K562 (cell line): ENCODE data around the gene LACC1. TPM values are rescaled to one million over a fixed set of nuclear protein-coding genes. Genes with fewer than 3 reads are reported as not detected.

Experiments
- ATAC-seq: fragments of 200-7000 bp; cut with Tn5 transposase; 3 replicates; pipeline ENCODE4 v1.9.1; 2020; ENCODE audit warnings: moderate library complexity
- BruUV-seq: library from RNA; stranded (reverse); fragments of 400-500 nt; replicated peaks from 2 replicates; lab custom pipeline; 2021; lab: Mats Ljungman, UMichigan
- CTCF ChIA-PET: fragments of 300-600 bp; formaldehyde crosslinking; extraction: SDS; loops from one replicate; lab custom pipeline; 2021; ENCODE audit warnings: low intra/inter-chr PET ratio; lab: Yijun Ruan, JAX
- POLR2A ChIA-PET: fragments of 300-600, 350-650 bp; sonication (Branson Sonifier 250); formaldehyde crosslinking; extraction: SDS; loops from one replicate; lab custom pipeline; 2021; ENCODE audit warnings: antibody characterized with exemption, inconsistent platforms; lab: Yijun Ruan, JAX
- DNase-seq, 4 experiments: peaks; one replicate each; pipeline versions ENCODE4 v3.0.0 to v3.0.0-alpha.2; 2011 to 2018; ENCODE audit warnings: low spot score in 3 of 4, mixed read lengths in 3 of 4; ENCODE audit errors: extremely low read depth in 1 of 4
- FAIRE-seq: peaks from 2 replicates; lab custom pipeline; 2011; peaks lifted over from hg19 to GRCh38; lab: Jason Lieb, UNC
- H2AFZ ChIP-seq: 2 replicates; pipeline ENCODE4 v1.6.0; 2011; ENCODE audit warnings: low read depth, low read length, control low read depth, inconsistent platforms
- H3K27ac ChIP-seq: fragments of 200-600 bp; 3 replicates; pipeline ENCODE4 v1.8.0; 2011; ENCODE audit warnings: low read depth, mild to moderate bottlenecking, control low read depth, inconsistent platforms, low read length, moderate library complexity, mixed read lengths; ENCODE audit errors: extremely low read depth
- H3K27me3 ChIP-seq, 2 experiments: fragments of 300-600 bp in 1 of 2; 2 replicates in 1 of 2; 3 replicates in 1 of 2; pipeline versions ENCODE4 v1.6.0 to v1.8.0; 2011; ENCODE audit warnings: inconsistent platforms in 2 of 2, low read length in 2 of 2, mild to moderate bottlenecking in 1 of 2, mixed read lengths in 1 of 2, moderate library complexity in 1 of 2; ENCODE audit not compliant: control insufficient read depth in 2 of 2, insufficient read depth in 2 of 2
- H3K36me3 ChIP-seq: fragments of 300-600 bp; 3 replicates; pipeline ENCODE4 v1.8.0; 2011; ENCODE audit warnings: mild to moderate bottlenecking, low read length, inconsistent platforms; ENCODE audit not compliant: control insufficient read depth, insufficient read depth
- H3K4me1 ChIP-seq, 2 experiments: fragments of 200-600 bp in 1 of 2; replicated peaks in 1 of 2; 2 replicates in 1 of 2; 3 replicates in 1 of 2; pipeline versions ENCODE4 v1.5.1 to v1.8.0; 2011; ENCODE audit warnings: inconsistent platforms in 2 of 2, low read length in 2 of 2, mild to moderate bottlenecking in 1 of 2, mixed read lengths in 1 of 2, moderate library complexity in 1 of 2; ENCODE audit not compliant: control insufficient read depth in 2 of 2, insufficient read depth in 2 of 2
- H3K4me2 ChIP-seq: 2 replicates; pipeline ENCODE4 v1.6.1; 2011; ENCODE audit warnings: low read length, control low read depth, inconsistent platforms, mixed read lengths; ENCODE audit not compliant: insufficient read depth
- H3K4me3 ChIP-seq: fragments of 200-600 bp; sonication (generic), shearing (Covaris generic); 2 replicates; pipeline ENCODE4 v1.5.1; 2016; ENCODE audit warnings: control low read depth, inconsistent platforms
- H3K79me2 ChIP-seq: fragments of 200-600 bp; 3 replicates; pipeline ENCODE4 v1.8.0; 2011; ENCODE audit warnings: low read length, inconsistent platforms; ENCODE audit not compliant: control insufficient read depth, insufficient read depth
- H3K9ac ChIP-seq, 2 experiments: 2 replicates each; pipeline versions ENCODE4 v1.6.0 to v1.6.1; 2011; ENCODE audit warnings: low read depth in 2 of 2, low read length in 2 of 2, control low read depth in 1 of 2, inconsistent platforms in 1 of 2, mild to moderate bottlenecking in 1 of 2, mixed read lengths in 1 of 2; ENCODE audit not compliant: insufficient read depth in 1 of 2
- H3K9me1 ChIP-seq: one replicate; pipeline ENCODE4 v1.6.0; 2011; ENCODE audit warnings: inconsistent platforms, mild to moderate bottlenecking, low read length, moderate library complexity; ENCODE audit not compliant: control insufficient read depth, insufficient read depth
- H3K9me3 ChIP-seq: replicated peaks from 2 replicates; pipeline ENCODE4 v1.5.1; 2011; ENCODE audit warnings: low read depth, low read length, inconsistent platforms; ENCODE audit not compliant: control insufficient read depth, insufficient read depth
- H4K20me1 ChIP-seq: replicated peaks from 2 replicates; pipeline ENCODE4 v1.6.1; 2011; ENCODE audit warnings: low read length, inconsistent platforms, mixed read lengths; ENCODE audit not compliant: control insufficient read depth, insufficient read depth
- BRCA1 ChIP-seq, 2 experiments: fragments of 450-650 bp in 1 of 2; sonication (generic) in 1 of 2; formaldehyde crosslinking in 1 of 2; IDR thresholded peaks; 2 replicates each; pipeline versions ENCODE4 v1.5.0 to v1.6.1; 2017 to 2020; ENCODE audit warnings: mild to moderate bottlenecking in 1 of 2, missing genetic modification reagents in 1 of 2
- CBX1 ChIP-seq: sonication (generic); IDR thresholded peaks from 2 replicates; pipeline ENCODE4 v1.6.1; 2016; ENCODE audit warnings: antibody characterized with exemption, low read depth, mild to moderate bottlenecking
- MEF2A ChIP-seq: IDR thresholded peaks from 2 replicates; pipeline ENCODE4 v1.6.1; 2011; ENCODE audit warnings: low read depth, mild to moderate bottlenecking, low read length, moderate library complexity; ENCODE audit not compliant: control insufficient read depth
- NFRKB ChIP-seq: fragments of 450-650 bp; IDR thresholded peaks from 2 replicates; pipeline ENCODE4 v1.6.1; 2016; ENCODE audit warnings: low read depth
- REST ChIP-seq, 2 experiments: fragments of 450-650 bp; formaldehyde crosslinking in 1 of 2; IDR thresholded peaks; 2 replicates each; pipeline versions ENCODE4 v1.4.0 to v1.6.1; 2014 to 2020; ENCODE audit warnings: mild to moderate bottlenecking in 2 of 2, borderline replicate concordance in 1 of 2, low read depth in 1 of 2
- ZHX1 ChIP-seq: fragments of 150-350 bp; conservative IDR thresholded peaks from 2 replicates; pipeline ENCODE4 v1.6.1; 2014; ENCODE audit warnings: low read length
- ZNF75A ChIP-seq: fragments of 450-650 bp; formaldehyde crosslinking; IDR thresholded peaks from 2 replicates; pipeline ENCODE4 v1.4.0; 2020; ENCODE audit warnings: mild to moderate bottlenecking
- WGBS: fragments of 100-300 bp; shearing (Covaris generic); methylation state at CpG from one replicate; pipeline ENCODE4 v1.1.6; 2016; ENCODE audit warnings: low coverage, mixed read lengths; ENCODE audit not compliant: insufficient coverage; ENCODE audit errors: missing lambda C conversion rate; 5-methylcytosine and 5-hydroxymethylcytosine counted together
- in situ Hi-C: fragments of 300-500 bp; cut with MboI; formaldehyde crosslinking; loops from 4 replicates; pipeline ENCODE4 v1.15.0; 2018; ENCODE audit warnings: inconsistent platforms, mixed read lengths
- intact Hi-C: fragments of 100-400 bp; cut with micrococcal nuclease; formaldehyde crosslinking; loops from 2 replicates; pipeline ENCODE4 v1.14.2; 2022
- polyA plus RNA-seq, 8 experiments: library from polyadenylated mRNA; depleted of rRNA in 4 of 8; stranded (reverse) in 5 of 8; unstranded in 3 of 8; fragments of >200 nt; fragmentation: Nextera tagmentation in 2 of 8; fragmentation: Illumina TruSeq in 1 of 8; extraction: Ambion mirVana in 2 of 8; extraction: Trizol in 1 of 8; gene quantifications; 2 replicates each; pipeline versions ENCODE4 v1.2.1 to v1.2.3, GENCODE V29; 2011 to 2014; ENCODE audit warnings: inconsistent platforms in 1 of 8, missing spikeins in 1 of 8
- total RNA-seq, 7 experiments: library from RNA; depleted of rRNA in 6 of 7; stranded (reverse); fragments of >200 nt in 6 of 7; fragmentation: Illumina TruSeq in 2 of 7; extraction: Trizol in 2 of 7; gene quantifications; 2 replicates each; pipeline versions ENCODE4 v1.2.1 to v1.2.3, GENCODE V29; 2011 to 2021; ENCODE audit warnings: low replicate concordance in 1 of 7

The LACC1 gene
- total and polyA plus RNA-seq, 9 of the 15 experiments (the other 6 are each of a cell fraction or from before 2014, with no cell fraction given) = 0.24 TPM; not detected in 8

- Histone ChIP-seq H3K9me1 (no peaks in the 10 kb centered on the region), H3K4me3 (no peak overlapping the region), H2AFZ (no peak overlapping the region), H3K9ac (no peak overlapping the region), H3K4me1 (no peaks in the 10 kb centered on the region), H3K27me3 (no peaks in the 10 kb centered on the region), H3K4me2 (no peak overlapping the region), H3K36me3 (no peaks in the 10 kb centered on the region), H3K27ac (no peak overlapping the region), H4K20me1 (no peaks in the 10 kb centered on the region), H3K9me3 (no peaks in the 10 kb centered on the region), H3K79me2 (no peaks in the 10 kb centered on the region)
- ChIA-PET POLR2A (interaction anchor here (0.6 kb wide), 1 partner anchor 962 kb away, joined by 3 read pairs; no protein-coding TSS in a partner anchor), CTCF (no interaction called here)
- no peak for DNase-seq
- intact Hi-C loops = no loop called here
- ATAC-seq = no peak
- BruUV-seq = no TSS peak
- 3% methylated on average over 4 of the region's 5 CpGs for WGBS
- in situ Hi-C loops = loop anchor here (25.0 kb wide), 1 partner anchor 263 kb away; no protein-coding TSS in a partner anchor
- FAIRE-seq = no peak
- TF ChIP-seq ZHX1 (no peak), NFRKB (no peak), BRCA1 (IDR thresholded peaks at IDR 0.05) (no peak), BRCA1 (CRISPR knock-in tag; IDR thresholded peaks at IDR 0.05) (no peak), ZNF75A (CRISPR knock-in tag) (no peak), REST (IDR thresholded peaks at IDR 0.05; ENCODE audit: borderline replicate concordance) (no peak), REST (CRISPR knock-in tag; IDR thresholded peaks at IDR 0.05; ENCODE audit: low read depth) (no peak), MEF2A (no peak), CBX1 (no peak)
Measured at GRCh38 chr13:43924549-43925245, 45.0 kb downstream of the LACC1 start.
